Measurements from ENCODE around the gene ANKLE2. TPM values are rescaled to one million over a fixed set of nuclear protein-coding genes. Genes with fewer than 3 reads are reported as not detected.

The ANKLE2 gene
- total RNA-seq, 4 donors from 2014 or later, result 33.1 to 61.5 (median 49.9) TPM

GRCh38 chr12:132740652-132741051, 21.0 kb downstream of the ANKLE2 start:
- 76% methylated on average over 9 of the region's 11 CpGs; no CpG with 5 or more reads in 1 of the 2 donors for WGBS, 2 donors (ENCODE audit: low coverage in 1 of 2)
- H3K4me3 ChIP-seq, result no peak overlapping the region
- peaks cover 0 to 100% of the 10 kb centered on the region in 2 donors for H3K36me3 ChIP-seq
- H3K4me1 ChIP-seq, result no peaks in the 10 kb centered on the region
- TF ChIP-seq POLR2AphosphoS5 (IDR thresholded peaks at IDR 0.05) (no peak), POLR2A (IDR thresholded peaks at IDR 0.05) (no peak), EP300 (IDR thresholded peaks at IDR 0.05) (no peak), CTCF (IDR thresholded peaks at IDR 0.05) (no peak)
- H3K27me3 ChIP-seq, result no peaks in the 10 kb centered on the region
- no peaks in the 10 kb centered on the region for H3K9me3 ChIP-seq
- ATAC-seq, result no peak
- no peak overlapping the region for H3K27ac ChIP-seq

DNA sequence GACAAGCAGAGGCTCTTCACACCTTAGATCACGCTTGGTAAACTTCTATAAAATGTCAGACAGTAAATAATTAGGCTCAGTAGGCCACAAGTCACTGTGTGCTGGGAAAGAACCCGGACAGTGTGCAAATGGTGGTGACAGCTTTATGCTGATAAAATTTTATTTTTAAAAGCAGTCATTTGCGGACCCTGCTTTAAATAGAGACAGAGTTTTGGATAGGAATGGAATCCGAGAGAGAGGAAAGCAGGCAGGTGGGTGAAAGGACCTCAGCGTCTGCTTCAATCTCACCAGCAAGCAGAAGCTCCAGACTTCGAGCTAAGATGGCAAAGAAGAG, 21.4 kb downstream of the ANKLE2 start:
- ATAC-seq, result no peak

GRCh38 chr12:132739600-132740312, 21.9 kb downstream of the ANKLE2 start:
- no peak for ATAC-seq
- Histone ChIP-seq H3K27me3 (no peaks in the 10 kb centered on the region), H3K36me3 (peaks cover 0 to 100% of the 10 kb centered on the region in 2 donors), H3K4me3 (no peak overlapping the region), H3K27ac (no peak overlapping the region), H3K9me3 (no peaks in the 10 kb centered on the region), H3K4me1 (no peaks in the 10 kb centered on the region)
- WGBS, 2 donors (ENCODE audit: low coverage in 1 of 2), result 70 to 86% methylated on average over 2 to 8 of the region's 19 CpGs
- no peak for TF ChIP-seq CTCF (IDR thresholded peaks at IDR 0.05)

More for the DNA sequence above, 21.4 kb downstream of the ANKLE2 start:
- peaks cover 0 to 100% of the 10 kb centered on the region in 2 donors for H3K36me3 ChIP-seq
- no peaks in the 10 kb centered on the region for H3K4me1 ChIP-seq
- H3K4me3 ChIP-seq, result no peak overlapping the region
- TF ChIP-seq POLR2A (IDR thresholded peaks at IDR 0.05) (no peak), CTCF (IDR thresholded peaks at IDR 0.05) (no peak), POLR2AphosphoS5 (IDR thresholded peaks at IDR 0.05) (no peak)
- H3K27ac ChIP-seq, result no peak overlapping the region
- no peaks in the 10 kb centered on the region for H3K27me3 ChIP-seq
- 78 to 90% methylated on average over 4 to 6 of the region's 6 CpGs for WGBS, 2 donors (ENCODE audit: low coverage in 1 of 2)
- no peaks in the 10 kb centered on the region for H3K9me3 ChIP-seq

DNA sequence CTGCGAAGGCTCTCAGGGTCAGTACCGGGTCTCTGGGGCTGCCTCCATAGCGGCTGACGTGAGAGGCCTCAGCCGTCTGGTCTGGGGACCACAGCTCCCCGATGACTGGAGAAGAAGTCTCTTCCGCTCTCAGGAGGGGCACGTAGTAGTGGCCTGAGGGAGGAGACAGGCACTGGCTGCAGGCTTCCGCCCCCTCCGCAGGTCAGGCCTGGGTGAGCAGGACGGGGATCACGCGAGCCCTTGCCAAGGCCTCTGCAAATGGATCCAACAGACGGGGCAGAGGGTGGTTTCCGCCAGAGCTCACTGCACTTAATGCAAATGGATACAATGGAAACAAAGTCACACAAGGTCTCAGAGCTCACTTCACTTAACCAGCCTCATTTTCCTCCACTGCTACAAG, 24.7 kb downstream of the ANKLE2 start:
- 76% methylated on average over 3 of the region's 15 CpGs; no CpG with 5 or more reads in 1 of the 2 donors for WGBS, 2 donors (ENCODE audit: low coverage in 1 of 2)
- Histone ChIP-seq H3K27ac (no peak overlapping the region), H3K27me3 (no peaks in the 10 kb centered on the region), H3K4me1 (no peaks in the 10 kb centered on the region), H3K36me3 (peaks cover 0 to 100% of the 10 kb centered on the region in 2 donors), H3K9me3 (no peaks in the 10 kb centered on the region), H3K4me3 (no peak overlapping the region)
- no peak for TF ChIP-seq POLR2AphosphoS5 (IDR thresholded peaks at IDR 0.05)
- ATAC-seq, result no peak

DNA sequence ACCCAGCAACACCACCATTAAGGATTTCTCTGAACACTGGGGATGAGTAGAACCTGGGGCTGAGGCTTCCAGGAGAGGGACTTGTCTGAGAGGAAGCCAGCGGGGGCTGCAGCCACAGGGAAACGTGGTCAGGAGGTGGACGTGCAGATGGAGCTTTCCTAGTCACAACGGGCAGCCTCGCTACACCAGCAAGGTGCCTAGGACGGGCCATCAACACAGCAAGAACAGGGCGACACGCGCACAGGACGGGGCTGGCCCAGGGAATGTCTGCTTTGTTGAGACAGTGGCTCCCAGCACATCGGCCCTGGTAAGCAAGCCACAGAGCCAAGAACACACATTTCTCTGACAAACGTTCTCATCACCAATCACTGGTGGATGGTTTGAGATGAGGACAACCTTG, 25.3 kb downstream of the ANKLE2 start:
- no peaks in the 10 kb centered on the region for H3K9me3 ChIP-seq
- no peak for TF ChIP-seq POLR2AphosphoS5 (IDR thresholded peaks at IDR 0.05)
- TF ChIP-seq POLR2A (IDR thresholded peaks at IDR 0.05), result no peak
- TF ChIP-seq CTCF (IDR thresholded peaks at IDR 0.05), result no peak
- TF ChIP-seq EP300 (IDR thresholded peaks at IDR 0.05), result no peak
- peaks cover 0 to 100% of the 10 kb centered on the region in 2 donors for H3K36me3 ChIP-seq
- no peaks in the 10 kb centered on the region for H3K4me1 ChIP-seq
- 92 to 93% methylated on average over 5 to 6 of the region's 12 CpGs for WGBS, 2 donors (ENCODE audit: low coverage in 1 of 2)
- ATAC-seq, result no peak
- H3K27me3 ChIP-seq, result no peaks in the 10 kb centered on the region
- H3K27ac ChIP-seq, result no peak overlapping the region
- H3K4me3 ChIP-seq, result no peak overlapping the region
